Mucosa of rectum (tissue), 2 donors: ENCODE data around the gene LMF2.

ENCODE experiments used
- H3K27ac ChIP-seq, 2 donors: one replicate each; pipeline ENCODE4 v1.7.0; 2013; ENCODE audit warnings: inconsistent platforms in 2 of 2, low read depth in 2 of 2, low read length in 2 of 2
- H3K27me3 ChIP-seq, 2 donors: one replicate each; pipeline ENCODE4 v1.7.0; 2013; ENCODE audit warnings: low read length in 2 of 2; ENCODE audit not compliant: control insufficient read depth in 2 of 2, insufficient read depth in 2 of 2
- H3K36me3 ChIP-seq, 2 donors: one replicate each; pipeline ENCODE4 v1.7.0; 2013; ENCODE audit warnings: low read length in 2 of 2; ENCODE audit not compliant: control insufficient read depth in 2 of 2, insufficient read depth in 2 of 2
- H3K4me1 ChIP-seq, 2 donors: one replicate each; pipeline ENCODE4 v1.7.0; 2013; ENCODE audit warnings: low read length in 2 of 2, mild to moderate bottlenecking in 1 of 2; ENCODE audit not compliant: control insufficient read depth in 2 of 2, insufficient read depth in 2 of 2
- H3K4me3 ChIP-seq, 2 donors: one replicate each; pipeline ENCODE4 v1.7.0; 2013; ENCODE audit warnings: low read length in 2 of 2
- H3K9ac ChIP-seq, 2 donors: one replicate each; pipeline ENCODE4 v1.7.0; 2013; ENCODE audit warnings: low read length in 2 of 2, low read depth in 1 of 2, mild to moderate bottlenecking in 1 of 2
- H3K9me3 ChIP-seq, 2 donors: one replicate each; pipeline ENCODE4 v1.7.0; 2013; ENCODE audit warnings: low read length in 2 of 2; ENCODE audit not compliant: control insufficient read depth in 2 of 2
- donor health status: healthy.
- donor health status: Normal muscosa, but diverticular disease.

The LMF2 gene

DNA sequence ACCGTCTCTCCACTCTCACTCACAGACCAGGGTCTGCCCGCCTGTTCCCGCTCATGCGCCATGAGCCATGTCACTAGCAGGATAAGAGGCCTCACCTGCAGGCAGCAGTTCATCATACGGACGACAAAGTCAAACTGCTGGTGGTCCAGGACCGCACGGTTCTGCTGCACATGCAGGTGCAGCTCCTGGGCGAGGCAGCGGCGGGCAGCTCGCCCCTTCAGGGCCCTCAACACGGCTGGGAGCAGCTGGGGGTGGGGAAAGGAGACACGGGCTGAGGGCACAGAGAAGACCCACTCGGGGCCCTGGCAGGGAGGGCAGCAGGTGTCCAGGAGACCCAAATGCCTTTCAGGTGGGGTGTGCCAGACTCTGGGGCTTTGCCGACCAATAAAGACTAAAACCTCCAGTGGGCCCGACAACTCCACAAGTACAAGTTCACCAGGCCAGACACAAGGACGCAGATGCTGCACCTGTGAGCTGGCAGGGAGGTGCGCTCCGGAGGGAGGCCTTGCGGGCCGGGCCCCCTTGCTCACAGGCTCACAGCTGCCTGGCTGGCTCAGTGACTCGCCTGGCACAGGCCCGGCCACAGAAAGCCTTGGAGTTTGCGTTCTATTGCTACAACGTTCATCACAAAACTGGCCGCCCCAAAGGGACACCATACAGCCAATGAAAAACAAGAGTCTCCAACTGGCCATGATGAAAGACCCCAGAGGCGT is 44.2 kb downstream of the LMF2 start:
- peaks cover 85 to 86% of the 10 kb centered on the region in 2 donors for H3K36me3 ChIP-seq
- no peaks in the 10 kb centered on the region for H3K27me3 ChIP-seq
- H3K4me1 ChIP-seq, result no peaks in the 10 kb centered on the region
- no peak overlapping the region for H3K27ac ChIP-seq
- no peak overlapping the region for H3K4me3 ChIP-seq
- no peak overlapping the region for H3K9ac ChIP-seq
- no peaks in the 10 kb centered on the region for H3K9me3 ChIP-seq

DNA sequence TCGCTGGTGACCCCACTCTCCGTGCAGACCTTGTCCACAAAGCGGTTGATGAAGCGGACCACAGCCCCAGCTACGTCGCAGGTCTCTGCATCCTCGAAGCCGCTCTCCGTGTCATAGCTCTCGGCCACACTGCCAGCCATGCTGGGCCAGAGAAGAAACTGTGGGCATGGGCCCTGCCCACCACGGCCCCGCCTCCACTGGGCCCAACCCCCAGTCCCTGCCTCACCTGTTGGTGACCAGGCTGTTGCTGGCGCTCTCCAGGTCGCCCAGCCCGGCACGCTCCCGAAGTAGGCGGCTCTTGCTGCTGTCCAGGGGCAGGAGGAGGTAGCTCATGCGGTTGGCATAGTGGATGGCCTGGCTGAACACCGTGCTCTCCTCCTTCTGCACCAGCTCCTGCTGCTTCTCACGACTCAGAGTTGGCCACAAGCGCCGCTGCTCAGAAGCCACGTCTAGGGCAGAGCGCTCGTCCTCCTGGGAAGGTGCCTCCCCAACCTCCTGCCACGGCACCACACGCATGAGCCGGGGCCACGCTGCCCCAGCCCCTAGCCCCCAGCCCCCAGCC is 45.4 kb downstream of the LMF2 start:
- Histone ChIP-seq H3K9ac (no peak overlapping the region), H3K36me3 (peaks cover 87 to 90% of the 10 kb centered on the region in 2 donors), H3K27me3 (no peaks in the 10 kb centered on the region), H3K4me3 (no peak overlapping the region), H3K4me1 (no peaks in the 10 kb centered on the region), H3K27ac (no peak overlapping the region), H3K9me3 (no peaks in the 10 kb centered on the region)

DNA sequence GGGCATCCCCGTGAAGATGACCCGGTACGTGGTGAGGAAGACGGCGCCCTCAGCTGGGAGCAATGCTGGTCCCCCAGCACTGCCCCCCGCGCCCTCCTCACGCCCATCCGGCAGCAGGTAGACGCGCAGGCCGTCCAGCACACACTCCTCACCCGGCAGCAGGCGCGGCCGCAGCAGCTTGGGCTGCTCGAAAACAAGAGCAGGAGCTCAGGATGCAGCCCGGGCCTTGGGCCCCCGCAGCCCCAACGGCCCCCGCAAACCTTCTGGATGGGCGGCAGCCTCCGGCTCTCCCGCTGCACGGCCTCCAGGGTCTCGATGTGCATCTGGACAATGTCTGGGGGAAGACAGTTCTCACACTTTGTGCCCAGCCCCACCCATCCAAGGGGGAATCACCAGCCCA is 46.0 kb downstream of the LMF2 start:
- Histone ChIP-seq H3K9ac (no peak overlapping the region), H3K4me1 (no peaks in the 10 kb centered on the region), H3K9me3 (no peaks in the 10 kb centered on the region), H3K36me3 (peaks cover 86 to 87% of the 10 kb centered on the region in 2 donors), H3K27ac (no peak overlapping the region), H3K4me3 (no peak overlapping the region), H3K27me3 (no peaks in the 10 kb centered on the region)

DNA sequence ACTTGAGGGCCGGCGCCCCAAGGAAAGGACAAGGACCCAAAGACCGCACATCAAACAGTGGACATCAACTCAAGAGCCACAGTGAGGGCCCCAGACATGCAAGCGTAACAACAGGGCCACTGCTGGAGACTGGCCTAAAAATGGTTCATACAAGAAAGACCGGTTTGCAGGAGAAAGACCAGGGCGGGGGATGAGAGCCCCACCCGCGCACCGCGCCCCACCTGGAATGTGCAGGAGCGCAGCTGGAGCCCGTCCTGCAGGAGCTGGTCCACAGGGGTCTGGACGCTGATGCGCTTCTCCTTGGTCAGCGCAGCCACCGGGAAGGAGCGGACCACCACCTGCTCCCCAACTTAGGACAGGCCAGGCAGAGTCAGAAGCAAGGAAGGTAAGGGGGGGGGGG is 46.6 kb downstream of the LMF2 start:
- Histone ChIP-seq H3K36me3 (peaks cover 82 to 84% of the 10 kb centered on the region in 2 donors), H3K27me3 (no peaks in the 10 kb centered on the region), H3K27ac (no peak overlapping the region), H3K4me1 (no peaks in the 10 kb centered on the region), H3K9ac (no peak overlapping the region), H3K9me3 (no peaks in the 10 kb centered on the region), H3K4me3 (no peak overlapping the region)

DNA sequence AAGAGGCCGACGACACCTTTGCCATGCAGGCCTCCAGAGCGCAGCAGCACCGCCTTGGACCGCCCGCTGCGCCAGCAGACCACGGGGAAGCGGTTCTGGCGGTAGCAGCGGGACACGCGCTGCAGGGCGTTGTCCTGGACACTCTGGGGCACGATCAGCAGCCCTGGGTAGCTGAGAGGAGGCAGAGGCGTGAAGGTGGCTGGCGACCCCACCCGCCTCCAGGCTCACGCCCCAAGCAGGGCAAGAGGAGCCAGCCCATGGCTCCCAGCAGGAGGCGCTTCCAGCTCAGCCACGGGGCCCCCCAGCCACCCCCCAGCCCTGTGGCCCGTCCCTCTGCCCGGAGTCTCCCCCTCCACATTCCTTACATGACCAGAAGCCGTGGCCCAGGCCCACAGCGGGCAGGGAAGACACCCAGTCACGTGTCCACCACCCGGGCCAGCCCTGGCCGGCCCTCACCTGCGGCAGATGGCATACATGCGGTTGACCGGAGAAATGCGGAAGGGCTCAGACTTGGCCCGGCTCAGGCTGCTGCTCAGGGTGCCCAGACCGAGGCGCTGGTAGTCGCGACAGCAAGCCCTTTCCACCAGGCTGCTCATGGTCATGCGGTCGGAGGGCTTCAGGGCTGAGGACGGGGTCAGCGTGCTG is 47.9 kb downstream of the LMF2 start:
- Histone ChIP-seq H3K36me3 (peaks cover 81 to 85% of the 10 kb centered on the region in 2 donors), H3K9ac (no peak overlapping the region), H3K27me3 (no peaks in the 10 kb centered on the region), H3K9me3 (no peaks in the 10 kb centered on the region), H3K4me3 (no peak overlapping the region), H3K4me1 (no peaks in the 10 kb centered on the region), H3K27ac (no peak overlapping the region)

DNA sequence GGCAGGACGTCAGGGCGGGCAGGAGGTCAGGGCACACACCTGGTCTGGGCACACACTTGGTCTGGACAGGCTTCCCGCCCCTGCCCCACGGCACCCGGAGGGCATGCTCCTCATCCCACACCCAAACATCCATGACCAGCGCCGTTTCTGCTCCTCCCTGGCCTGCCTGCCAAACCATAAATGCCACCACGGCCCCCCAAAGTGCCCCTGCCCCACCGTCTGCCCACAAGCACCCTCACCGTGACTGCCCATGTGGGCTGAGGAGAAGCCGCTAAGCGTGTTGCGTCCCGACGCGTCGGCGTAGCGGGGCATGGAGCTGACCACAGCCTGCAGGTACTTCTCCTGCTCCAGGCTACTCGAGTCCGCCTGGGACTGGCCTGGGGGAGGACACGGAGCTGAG is 48.5 kb downstream of the LMF2 start:
- Histone ChIP-seq H3K4me1 (no peaks in the 10 kb centered on the region), H3K27ac (no peak overlapping the region), H3K4me3 (no peak overlapping the region), H3K36me3 (peaks cover 81 to 84% of the 10 kb centered on the region in 2 donors), H3K9me3 (no peaks in the 10 kb centered on the region), H3K27me3 (no peaks in the 10 kb centered on the region), H3K9ac (no peak overlapping the region)

DNA sequence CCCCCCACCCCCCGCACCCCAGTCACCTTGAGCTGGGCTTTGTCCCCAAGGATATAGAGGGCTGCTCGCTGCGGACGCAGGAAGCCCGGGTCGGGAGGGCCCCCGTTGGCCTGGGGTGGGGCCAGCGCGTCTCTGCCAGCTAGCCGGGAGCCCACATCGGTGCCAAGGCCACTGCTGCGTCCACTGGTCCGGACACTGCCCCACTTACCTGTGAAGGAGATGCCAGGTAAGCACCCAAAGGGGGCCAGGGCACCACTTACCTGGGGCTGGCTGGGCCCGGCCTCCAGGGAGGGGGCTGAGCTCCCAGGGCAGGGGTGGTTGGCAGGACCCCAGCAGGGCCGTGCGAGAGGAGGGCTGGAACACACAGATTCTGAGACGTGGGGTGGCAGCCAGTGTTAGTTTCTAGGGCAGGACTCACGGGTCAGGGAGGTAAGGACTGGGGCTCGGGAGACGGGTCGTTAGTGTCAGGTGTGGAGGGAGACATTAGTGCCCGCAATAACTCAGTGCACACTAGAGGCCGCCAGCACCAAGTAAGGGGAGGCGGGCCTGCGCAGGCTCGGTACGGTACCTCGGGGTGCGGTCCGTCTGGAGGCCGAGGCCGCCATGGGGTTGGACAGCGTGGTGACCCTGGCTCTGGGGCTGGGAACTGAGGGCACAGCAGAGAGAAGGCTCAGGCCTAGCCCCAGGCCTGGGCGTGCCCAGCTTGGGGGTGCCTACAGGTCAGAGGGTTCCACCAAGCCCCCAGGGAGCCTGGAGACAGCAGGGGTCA is 50.9 kb downstream of the LMF2 start:
- H3K27me3 ChIP-seq, result no peaks in the 10 kb centered on the region
- no peak overlapping the region for H3K9ac ChIP-seq
- no peak overlapping the region for H3K4me3 ChIP-seq
- no peaks in the 10 kb centered on the region for H3K4me1 ChIP-seq
- no peaks in the 10 kb centered on the region for H3K9me3 ChIP-seq
- H3K36me3 ChIP-seq, result peaks cover 65 to 69% of the 10 kb centered on the region in 2 donors
- no peak overlapping the region for H3K27ac ChIP-seq

DNA sequence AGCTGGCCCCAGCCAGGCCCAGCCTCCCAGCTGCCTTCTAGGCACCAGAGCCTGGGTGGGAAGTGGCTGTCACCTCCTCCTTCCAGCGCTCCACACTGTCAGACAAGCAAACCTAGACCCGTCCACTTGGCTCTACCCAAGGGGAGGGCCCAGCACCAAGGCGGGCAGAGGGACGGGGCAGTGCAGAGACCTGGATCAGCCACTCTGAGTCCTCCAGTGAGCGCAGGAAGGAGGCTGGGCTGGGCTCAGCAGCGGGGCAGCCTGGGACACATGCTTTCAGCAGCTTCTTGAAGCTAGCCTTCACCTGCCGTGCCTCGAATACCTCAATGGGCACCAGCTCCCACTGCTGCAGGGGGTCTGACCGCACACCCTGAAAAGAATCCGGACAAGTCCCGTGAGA is 51.5 kb downstream of the LMF2 start:
- Histone ChIP-seq H3K36me3 (peaks cover 60 to 63% of the 10 kb centered on the region in 2 donors), H3K4me1 (no peaks in the 10 kb centered on the region), H3K9ac (no peak overlapping the region), H3K27me3 (no peaks in the 10 kb centered on the region), H3K27ac (no peak overlapping the region), H3K9me3 (no peaks in the 10 kb centered on the region), H3K4me3 (no peak overlapping the region)

DNA sequence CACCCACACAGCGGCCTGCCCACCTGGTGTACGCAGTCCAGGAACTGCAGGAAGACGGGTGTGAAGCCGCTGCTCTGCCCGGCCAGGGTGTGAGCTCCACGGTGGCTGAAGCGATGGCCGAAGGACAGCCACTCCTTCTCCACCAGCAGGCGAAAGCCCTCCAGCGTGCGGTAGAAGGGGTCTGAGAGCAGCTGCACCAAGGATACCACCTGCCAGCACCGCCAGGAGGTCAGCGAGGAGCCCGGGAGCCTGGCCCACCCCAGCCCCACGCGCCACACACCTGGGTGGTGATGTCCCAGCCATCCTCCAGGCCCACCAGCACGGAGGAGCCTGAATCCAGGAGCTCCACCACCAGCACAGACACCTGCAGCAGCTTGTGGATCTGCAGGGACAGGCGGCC is 52.3 kb downstream of the LMF2 start:
- no peaks in the 10 kb centered on the region for H3K9me3 ChIP-seq
- no peaks in the 10 kb centered on the region for H3K27me3 ChIP-seq
- no peak overlapping the region for H3K4me3 ChIP-seq
- H3K9ac ChIP-seq, result no peak overlapping the region
- peaks cover 51 to 60% of the 10 kb centered on the region in 2 donors for H3K36me3 ChIP-seq
- no peaks in the 10 kb centered on the region for H3K4me1 ChIP-seq
- no peak overlapping the region for H3K27ac ChIP-seq

DNA sequence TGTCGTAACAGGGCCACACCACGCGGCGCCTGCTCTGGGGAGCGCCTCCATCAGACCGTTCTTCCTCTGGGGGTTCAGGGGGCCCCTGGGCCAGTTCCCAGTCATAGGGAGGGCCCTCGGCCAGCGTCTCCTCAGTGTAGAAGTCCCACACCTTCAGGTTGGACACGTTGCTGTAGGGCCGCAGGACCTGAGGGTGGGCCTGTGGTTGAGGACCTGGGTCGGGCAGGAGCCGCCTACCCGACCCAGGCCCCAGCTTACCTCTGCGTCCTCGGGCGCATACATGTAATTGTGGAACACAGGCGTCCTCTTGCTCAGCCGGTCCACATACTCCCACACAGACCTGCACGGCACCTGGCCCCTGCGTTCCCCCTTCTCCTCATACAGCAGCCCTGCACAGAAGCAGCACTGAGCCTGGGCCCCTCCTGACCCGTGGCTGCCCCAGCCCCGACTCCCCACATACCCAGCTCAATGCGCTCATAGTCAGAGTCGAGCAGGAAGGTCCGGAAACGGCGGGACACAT is 52.9 kb downstream of the LMF2 start:
- Histone ChIP-seq H3K4me3 (no peak overlapping the region), H3K4me1 (no peaks in the 10 kb centered on the region), H3K36me3 (peaks cover 46 to 60% of the 10 kb centered on the region in 2 donors), H3K27ac (no peak overlapping the region), H3K9ac (no peak overlapping the region), H3K9me3 (no peaks in the 10 kb centered on the region), H3K27me3 (no peaks in the 10 kb centered on the region)
